GM21528 (cell line): ENCODE data around the gene SLC1A2.
"Not testable (repeated sequence)": the region's sequence is repeated elsewhere in the genome, so short reads cannot be mapped to it uniquely, and the experiment has no call there.

Experiments used
- ATAC-seq: cut with Tn5 transposase; IDR thresholded peaks from one replicate; pipeline ENCODE4 v1.9.1; 2021; ENCODE audit warnings: mild to moderate bottlenecking, moderate library complexity; ENCODE audit not compliant: unreplicated experiment, low FRiP score

SLC1A2 gene

GRCh38 chr11:35232891-35233330 is 186.4 kb downstream of the SLC1A2 start:
- no peak for ATAC-seq

GRCh38 chr11:35231076-35231860 is 188.1 kb downstream of the SLC1A2 start:
- ATAC-seq: no peak

- no peak for ATAC-seq
These were observed 189.0 kb downstream of the SLC1A2 start for GRCh38 chr11:35230388-35230787.

GRCh38 chr11:35228328-35228725 is 191.0 kb downstream of the SLC1A2 start:
- no peak for ATAC-seq

- ATAC-seq: no peak
These were observed 191.6 kb downstream of the SLC1A2 start for GRCh38 chr11:35227576-35228327.

- not testable (repeated sequence) for ATAC-seq
These were observed 192.6 kb downstream of the SLC1A2 start for GRCh38 chr11:35226756-35227155.

GRCh38 chr11:35225946-35226520 is 193.3 kb downstream of the SLC1A2 start:
- no peak for ATAC-seq

- ATAC-seq: no peak
These were observed 195.4 kb downstream of the SLC1A2 start for GRCh38 chr11:35223991-35224390.

GRCh38 chr11:35223371-35223796 is 196.0 kb downstream of the SLC1A2 start:
- no peak for ATAC-seq

GRCh38 chr11:35218956-35219355 is 200.4 kb downstream of the SLC1A2 start:
- no peak for ATAC-seq

GRCh38 chr11:35216962-35217678 is 202.2 kb downstream of the SLC1A2 start:
- ATAC-seq: no peak

GRCh38 chr11:35215945-35216344 is 203.4 kb downstream of the SLC1A2 start:
- no peak for ATAC-seq

GRCh38 chr11:35214792-35215193 is 204.6 kb downstream of the SLC1A2 start:
- no peak for ATAC-seq

- no peak for ATAC-seq
These were observed 205.1 kb downstream of the SLC1A2 start for GRCh38 chr11:35214226-35214770.

GRCh38 chr11:35211952-35212351 is 207.4 kb downstream of the SLC1A2 start:
- ATAC-seq: no peak

- ATAC-seq: no peak
These were observed 208.3 kb downstream of the SLC1A2 start for GRCh38 chr11:35210876-35211546.

- no peak for ATAC-seq
These were observed 210.6 kb downstream of the SLC1A2 start for GRCh38 chr11:35208795-35209194.

- ATAC-seq: no peak
These were observed 211.6 kb downstream of the SLC1A2 start for GRCh38 chr11:35207471-35208403.

GRCh38 chr11:35206616-35207015 is 212.7 kb downstream of the SLC1A2 start:
- no peak for ATAC-seq
